ENCODE results near the gene ERBB4. TPM values are rescaled to one million over a fixed set of nuclear protein-coding genes. Genes with fewer than 3 reads are reported as not detected.

Gene ERBB4
- total RNA-seq, 4 donors from 2014 or later, result 0.16 to 12.7 (median 0.27) TPM; not detected in 1

- 43 to 52% methylated on average over 1 of the region's 1 CpG for whole genome bisulfite sequencing, 2 donors (ENCODE audit: low coverage in 1 of 2)
- in situ Hi-C loops (cut with MboI; ENCODE audit: low pct_ligation_motif_present in 1 of 4, low pct_unique_long_range_greater_than_20kb in 1 of 4, low sequenced_read_pairs in 3 of 4), result no loop called here
- H3K27ac ChIP-seq, result no peak overlapping the region
- no peaks in the 10 kb centered on the region for H3K27me3 ChIP-seq
- intact Hi-C loops (cut with DNase I; ENCODE audit: low total_unique reads), result no loop called here
- H3K36me3 ChIP-seq, result no peaks in the 10 kb centered on the region
- H3K4me3 ChIP-seq, result no peak overlapping the region
- H3K4me1 ChIP-seq, result no peaks in the 10 kb centered on the region
- TF ChIP-seq CTCF (IDR thresholded peaks at IDR 0.05) (no peak), POLR2A (IDR thresholded peaks at IDR 0.05) (no peak), POLR2AphosphoS5 (IDR thresholded peaks at IDR 0.05) (no peak), EP300 (IDR thresholded peaks at IDR 0.05; ENCODE audit: low read depth) (no peak)
- H3K9me3 ChIP-seq, result no peaks in the 10 kb centered on the region
- DNase-seq, result no peak
Observed at GRCh38 chr2:212097001-212097400, 441.6 kb downstream of the ERBB4 start.

GRCh38 chr2:212089873-212090272 lies 448.7 kb downstream of the ERBB4 start:
- no peaks in the 10 kb centered on the region for H3K9me3 ChIP-seq
- intact Hi-C loops (cut with DNase I; ENCODE audit: low total_unique reads) (no loop called here), in situ Hi-C loops (cut with MboI; ENCODE audit: low pct_ligation_motif_present in 1 of 4, low pct_unique_long_range_greater_than_20kb in 1 of 4, low sequenced_read_pairs in 3 of 4) (no loop called here)
- H3K36me3 ChIP-seq, result no peaks in the 10 kb centered on the region
- no peaks in the 10 kb centered on the region for H3K4me1 ChIP-seq
- TF ChIP-seq CTCF (IDR thresholded peaks at IDR 0.05) (no peak), EP300 (IDR thresholded peaks at IDR 0.05; ENCODE audit: low read depth) (no peak), POLR2A (IDR thresholded peaks at IDR 0.05) (no peak), POLR2AphosphoS5 (IDR thresholded peaks at IDR 0.05) (no peak)
- no peak for DNase-seq
- no peaks in the 10 kb centered on the region for H3K27me3 ChIP-seq
- no peak overlapping the region for H3K27ac ChIP-seq
- no peak overlapping the region for H3K4me3 ChIP-seq
- 65 to 87% methylated on average over 1 of the region's 1 CpG for WGBS, 2 donors (ENCODE audit: low coverage in 1 of 2)

GRCh38 chr2:212088353-212088752 lies 450.2 kb downstream of the ERBB4 start:
- no peak overlapping the region for H3K27ac ChIP-seq
- in situ Hi-C loops (cut with MboI; ENCODE audit: low pct_ligation_motif_present in 1 of 4, low pct_unique_long_range_greater_than_20kb in 1 of 4, low sequenced_read_pairs in 3 of 4) (no loop called here), intact Hi-C loops (cut with DNase I; ENCODE audit: low total_unique reads) (no loop called here)
- H3K27me3 ChIP-seq, result no peaks in the 10 kb centered on the region
- DNase-seq, result no peak
- WGBS, 2 donors (ENCODE audit: low coverage in 1 of 2), result 38 to 44% methylated on average over 1 of the region's 1 CpG
- TF ChIP-seq CTCF (IDR thresholded peaks at IDR 0.05) (no peak), EP300 (IDR thresholded peaks at IDR 0.05; ENCODE audit: low read depth) (no peak), POLR2A (IDR thresholded peaks at IDR 0.05) (no peak), POLR2AphosphoS5 (IDR thresholded peaks at IDR 0.05) (no peak)
- no peaks in the 10 kb centered on the region for H3K9me3 ChIP-seq
- no peaks in the 10 kb centered on the region for H3K36me3 ChIP-seq
- no peaks in the 10 kb centered on the region for H3K4me1 ChIP-seq
- no peak overlapping the region for H3K4me3 ChIP-seq

- TF ChIP-seq POLR2A (IDR thresholded peaks at IDR 0.05) (no peak), CTCF (IDR thresholded peaks at IDR 0.05) (no peak), EP300 (IDR thresholded peaks at IDR 0.05; ENCODE audit: low read depth) (no peak), POLR2AphosphoS5 (IDR thresholded peaks at IDR 0.05) (no peak)
- no peak overlapping the region for H3K4me3 ChIP-seq
- intact Hi-C loops (cut with DNase I; ENCODE audit: low total_unique reads), result no loop called here
- in situ Hi-C loops (cut with MboI; ENCODE audit: low pct_ligation_motif_present in 1 of 4, low pct_unique_long_range_greater_than_20kb in 1 of 4, low sequenced_read_pairs in 3 of 4), result no loop called here
- no peak for DNase-seq
- H3K27me3 ChIP-seq, result no peaks in the 10 kb centered on the region
- no peaks in the 10 kb centered on the region for H3K4me1 ChIP-seq
- H3K27ac ChIP-seq, result no peak overlapping the region
- 60 to 69% methylated on average over 4 of the region's 4 CpGs for WGBS, 2 donors (ENCODE audit: low coverage in 1 of 2)
- H3K9me3 ChIP-seq, result no peaks in the 10 kb centered on the region
- H3K36me3 ChIP-seq, result no peaks in the 10 kb centered on the region
Observed at GRCh38 chr2:212083492-212083891, 455.1 kb downstream of the ERBB4 start.

Measured in transverse colon (tissue), 4 donors.